H9 (cell line): Measurements from ENCODE around the gene RGL1. TPM values are rescaled to one million over a fixed set of nuclear protein-coding genes. Genes with fewer than 3 reads are reported as not detected.

Source experiments
- DNase-seq: peaks from one replicate; pipeline ENCODE4 v3.0.0-alpha.2; 2017
- H2AFZ ChIP-seq: one replicate; pipeline ENCODE4 v1.6.1; 2013; ENCODE audit warnings: mild to moderate bottlenecking, low read length, control low read depth, moderate library complexity
- H2AK5ac ChIP-seq: 2 replicates; pipeline ENCODE4 v1.6.1; 2013; ENCODE audit warnings: low read length, control low read depth, mixed read lengths; ENCODE audit not compliant: insufficient read length
- H2BK120ac ChIP-seq: one replicate; pipeline ENCODE4 v1.6.1; 2013; ENCODE audit warnings: low read depth, mild to moderate bottlenecking, low read length, control low read depth, inconsistent platforms; ENCODE audit not compliant: poor library complexity, severe bottlenecking
- H2BK12ac ChIP-seq: 2 replicates; pipeline ENCODE4 v1.6.1; 2013; ENCODE audit warnings: low read length, control low read depth, mixed read lengths, low read depth; ENCODE audit not compliant: insufficient read length
- H2BK15ac ChIP-seq: 2 replicates; pipeline ENCODE4 v1.6.1; 2013; ENCODE audit warnings: low read depth, low read length, control low read depth
- H2BK20ac ChIP-seq: one replicate; pipeline ENCODE4 v1.6.1; 2013; ENCODE audit warnings: low read depth, mild to moderate bottlenecking, low read length, control low read depth, inconsistent platforms; ENCODE audit not compliant: poor library complexity, severe bottlenecking
- H2BK5ac ChIP-seq: 2 replicates; pipeline ENCODE4 v1.6.1; 2013; ENCODE audit warnings: low read length, control low read depth, mixed read lengths; ENCODE audit not compliant: insufficient read length
- H3K14ac ChIP-seq: 2 replicates; pipeline ENCODE4 v1.6.1; 2013; ENCODE audit warnings: low read length, control low read depth; ENCODE audit not compliant: insufficient read depth
- H3K18ac ChIP-seq: 2 replicates; pipeline ENCODE4 v1.6.1; 2013; ENCODE audit warnings: low read depth, mild to moderate bottlenecking, mixed read lengths, low read length, control low read depth; ENCODE audit not compliant: insufficient read length
- H3K23ac ChIP-seq: 2 replicates; pipeline ENCODE4 v1.6.1; 2013; ENCODE audit warnings: low read length, control low read depth, mixed read lengths, low read depth; ENCODE audit not compliant: insufficient read length
- H3K23me2 ChIP-seq: 2 replicates; pipeline ENCODE4 v1.6.1; 2013; ENCODE audit warnings: low read depth, mild to moderate bottlenecking, mixed read lengths, low read length, control low read depth; ENCODE audit not compliant: insufficient read length, poor library complexity, severe bottlenecking
- H3K27ac ChIP-seq: 2 replicates; pipeline ENCODE4 v1.5.1; 2013; ENCODE audit warnings: low read length, control low read depth, mixed read lengths, low read depth; ENCODE audit not compliant: insufficient read length
- H3K27me3 ChIP-seq: 2 replicates; pipeline ENCODE4 v1.6.1; 2013; ENCODE audit warnings: low read length, control low read depth, inconsistent platforms; ENCODE audit not compliant: insufficient read depth
- H3K4ac ChIP-seq: 2 replicates; pipeline ENCODE4 v1.6.1; 2013; ENCODE audit warnings: low read depth, mild to moderate bottlenecking, control low read depth, inconsistent platforms, low read length, moderate library complexity
- H3K4me1 ChIP-seq: 2 replicates; pipeline ENCODE4 v1.6.1; 2013; ENCODE audit warnings: low read length, control low read depth, inconsistent platforms; ENCODE audit not compliant: insufficient read depth
- H3K4me2 ChIP-seq: 2 replicates; pipeline ENCODE4 v1.6.1; 2013; ENCODE audit warnings: low read length, control low read depth, mixed read lengths; ENCODE audit not compliant: insufficient read length, insufficient read depth
- H3K56ac ChIP-seq: 2 replicates; pipeline ENCODE4 v1.6.1; 2013; ENCODE audit warnings: low read depth, mild to moderate bottlenecking, mixed read lengths, low read length, control low read depth; ENCODE audit not compliant: insufficient read length
- H3K79me1 ChIP-seq: 2 replicates; pipeline ENCODE4 v1.6.1; 2013; ENCODE audit warnings: low read depth, mild to moderate bottlenecking, moderate library complexity, low read length, control low read depth, inconsistent platforms; ENCODE audit not compliant: insufficient read depth, poor library complexity, severe bottlenecking
- H3K79me2 ChIP-seq: 2 replicates; pipeline ENCODE4 v1.6.1; 2013; ENCODE audit warnings: low read length, control low read depth, inconsistent platforms; ENCODE audit not compliant: insufficient read depth
- H3K9ac ChIP-seq: 2 replicates; pipeline ENCODE4 v1.6.1; 2013; ENCODE audit warnings: low read length, control low read depth, mixed read lengths; ENCODE audit not compliant: insufficient read length; ENCODE audit errors: extremely low read depth
- H3K9me3 ChIP-seq: one replicate; pipeline ENCODE4 v1.6.1; 2013; ENCODE audit warnings: low read depth, low read length, inconsistent platforms; ENCODE audit not compliant: control insufficient read depth
- H3T11ph ChIP-seq: one replicate; pipeline ENCODE4 v1.6.1; 2013; ENCODE audit warnings: mild to moderate bottlenecking, low read length, control low read depth, inconsistent platforms
- H4K20me1 ChIP-seq: one replicate; pipeline ENCODE4 v1.6.1; 2013; ENCODE audit not compliant: control insufficient read depth, insufficient read length, insufficient read depth
- H4K5ac ChIP-seq: 2 replicates; pipeline ENCODE4 v1.6.1; 2013; ENCODE audit warnings: low read depth, mild to moderate bottlenecking, mixed read lengths, low read length, control low read depth; ENCODE audit not compliant: insufficient read length
- H4K8ac ChIP-seq: replicated peaks from 2 replicates; pipeline ENCODE4 v1.6.1; 2013; ENCODE audit warnings: low read length, control low read depth, mixed read lengths, low read depth; ENCODE audit not compliant: insufficient read length
- H4K91ac ChIP-seq: 2 replicates; pipeline ENCODE4 v1.6.1; 2013; ENCODE audit warnings: low read depth, mild to moderate bottlenecking, moderate library complexity, mixed read lengths, low read length, control low read depth; ENCODE audit not compliant: insufficient read length
- H3K27ac Mint-ChIP-seq, 3 experiments: 2 replicates in 2 of 3; 3 replicates in 1 of 3; pipeline ENCODE4 v1.8.0; 2020 to 2021; ENCODE audit warnings: mixed read lengths in 3 of 3, mild to moderate bottlenecking in 1 of 3, moderate library complexity in 1 of 3
- H3K27me3 Mint-ChIP-seq: 2 replicates; pipeline ENCODE4 v1.8.0; 2021; ENCODE audit warnings: low read depth, mild to moderate bottlenecking, moderate library complexity, mixed read lengths
- H3K36me3 Mint-ChIP-seq, 3 experiments: 2 replicates in 2 of 3; 3 replicates in 1 of 3; pipeline ENCODE4 v1.8.0; 2020 to 2021; ENCODE audit warnings: low read depth in 3 of 3, mixed read lengths in 3 of 3; ENCODE audit not compliant: insufficient read depth in 1 of 3
- H3K4me1 Mint-ChIP-seq, 2 experiments: 2 replicates each; pipeline ENCODE4 v1.8.0; 2020; ENCODE audit warnings: mixed read lengths in 2 of 2
- H3K4me3 Mint-ChIP-seq, 2 experiments: 2 replicates in 1 of 2; 3 replicates in 1 of 2; pipeline ENCODE4 v1.8.0; 2020 to 2021; ENCODE audit warnings: mild to moderate bottlenecking in 2 of 2, mixed read lengths in 2 of 2, moderate library complexity in 1 of 2
- H3K9me3 Mint-ChIP-seq, 2 experiments: 2 replicates in 1 of 2; 3 replicates in 1 of 2; pipeline ENCODE4 v1.8.0; 2020; ENCODE audit warnings: mild to moderate bottlenecking in 2 of 2, mixed read lengths in 2 of 2, moderate library complexity in 1 of 2
- CTCF ChIP-seq: fragments of 200-600 bp; sonication (generic); conservative IDR thresholded peaks from 3 replicates; pipeline ENCODE4 v1.8.0; 2021; ENCODE audit warnings: antibody characterized with exemption, mild to moderate bottlenecking
- WGBS: extraction: QIAGEN DNeasy Blood & Tissue Kit; methylation state at CpG from one replicate; pipeline ENCODE4 v1.1.7; 2013; ENCODE audit warnings: missing lambda C conversion rate, low lambda C conversion rate, mixed read lengths; ENCODE audit not compliant: insufficient read length; ENCODE audit errors: extremely low coverage; 5-methylcytosine and 5-hydroxymethylcytosine counted together
- total RNA-seq: library from RNA; stranded (reverse); gene quantifications from 2 replicates; pipeline ENCODE4 v1.2.1, GENCODE V29; 2021

The RGL1 gene
- total RNA-seq, 1 experiment from 2014 or later: 1.4 TPM

DNA sequence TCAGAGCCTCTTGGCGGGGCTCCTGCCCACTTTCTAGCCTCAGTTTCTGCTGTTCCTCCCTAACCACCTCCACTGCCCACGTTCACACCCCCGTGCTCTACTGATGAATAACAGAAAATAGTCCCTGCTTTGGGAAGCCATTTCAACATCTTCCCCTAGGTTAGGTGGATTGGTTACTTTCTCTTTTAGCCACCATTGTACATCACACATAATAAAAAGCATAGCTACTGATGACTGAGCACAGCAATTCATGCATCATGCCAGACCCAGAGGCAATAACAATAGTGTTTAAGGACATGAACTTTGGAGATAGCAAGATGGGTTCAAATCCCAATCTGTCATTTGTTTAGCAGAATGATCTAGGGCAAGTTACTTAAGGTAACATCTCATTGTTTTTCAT lies 158.0 kb downstream of the RGL1 start:
- Histone ChIP-seq H3K27ac (no peak overlapping the region), H2AK5ac (no peak overlapping the region), H3K18ac (no peak overlapping the region), H3K56ac (no peak overlapping the region), H2BK12ac (no peak overlapping the region), H3K23ac (no peak overlapping the region), H2BK20ac (no peak overlapping the region), H3K4me1 (no peaks in the 10 kb centered on the region), H3K4me2 (no peak overlapping the region), H4K5ac (no peak overlapping the region), H3K4ac (no peak overlapping the region), H3K79me1 (no peaks in the 10 kb centered on the region), H4K20me1 (no peaks in the 10 kb centered on the region), H3K23me2 (no peaks in the 10 kb centered on the region), H3K27me3 (no peaks in the 10 kb centered on the region), H4K91ac (no peak overlapping the region), H2BK120ac (no peak overlapping the region), H3K9ac (no peak overlapping the region), H3T11ph (no peak overlapping the region), H3K79me2 (no peaks in the 10 kb centered on the region), H2BK5ac (no peak overlapping the region), H4K8ac (no peak overlapping the region), H2AFZ (no peak overlapping the region), H3K9me3 (no peaks in the 10 kb centered on the region), H2BK15ac (no peak overlapping the region), H3K14ac (no peak overlapping the region)
- H3K27me3 Mint-ChIP-seq: no peaks in the 10 kb centered on the region; the same call in 1 of the 2 replicates
- WGBS: no CpG with 5 or more reads among the region's 3 CpGs
- no peaks in the 10 kb centered on the region for H3K36me3 Mint-ChIP-seq
- DNase-seq: no peak
- H3K9me3 Mint-ChIP-seq: no peaks in the 10 kb centered on the region
- no peak overlapping the region for H3K4me3 Mint-ChIP-seq
- no peak overlapping the region for H3K27ac Mint-ChIP-seq
- H3K4me1 Mint-ChIP-seq: peaks cover 0 to 2% of the 10 kb centered on the region in 2 experiments; a peak in 1 of 4 replicates
- no peak for TF ChIP-seq CTCF
